Measurements from ENCODE around the gene CTDNEP1.

The CTDNEP1 gene

DNA sequence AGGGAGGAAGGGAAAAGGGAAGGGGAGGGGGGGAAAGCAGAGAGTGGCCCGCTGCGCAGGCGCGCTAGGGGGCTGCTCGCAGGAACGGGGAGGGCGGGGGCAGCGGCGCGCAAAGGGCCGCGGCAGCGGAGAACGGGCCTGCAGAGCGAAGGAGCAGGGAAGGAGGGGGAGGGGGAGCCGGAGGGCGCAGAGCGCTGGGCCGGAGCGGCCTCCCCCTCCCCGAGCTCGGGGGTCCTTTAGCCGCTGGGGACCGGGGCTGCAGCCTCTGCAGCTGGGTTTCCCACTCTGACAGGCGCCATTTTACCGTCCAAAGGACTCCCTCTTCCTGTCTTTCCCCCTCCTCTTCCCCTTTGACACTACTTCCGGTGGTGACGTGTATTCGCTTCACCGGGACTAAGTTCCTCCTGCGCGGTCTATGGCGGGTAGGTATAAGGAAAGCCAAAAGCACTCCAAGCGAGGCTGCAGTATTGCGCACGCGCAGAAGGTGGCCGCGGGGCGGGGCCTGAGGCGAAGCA lies at the start of gene CTDNEP1:
TSS of gene CTDNEP1 (minus strand) at position 74 of the 515 bp plus-strand sequence. CDS start 438 bp downstream, outside the sequence.
- DNase-seq (ENCODE audit: low read depth in 3 of 3, low spot score in 1 of 3): peak; percentile 98 to 99 (median 98)

DNA sequence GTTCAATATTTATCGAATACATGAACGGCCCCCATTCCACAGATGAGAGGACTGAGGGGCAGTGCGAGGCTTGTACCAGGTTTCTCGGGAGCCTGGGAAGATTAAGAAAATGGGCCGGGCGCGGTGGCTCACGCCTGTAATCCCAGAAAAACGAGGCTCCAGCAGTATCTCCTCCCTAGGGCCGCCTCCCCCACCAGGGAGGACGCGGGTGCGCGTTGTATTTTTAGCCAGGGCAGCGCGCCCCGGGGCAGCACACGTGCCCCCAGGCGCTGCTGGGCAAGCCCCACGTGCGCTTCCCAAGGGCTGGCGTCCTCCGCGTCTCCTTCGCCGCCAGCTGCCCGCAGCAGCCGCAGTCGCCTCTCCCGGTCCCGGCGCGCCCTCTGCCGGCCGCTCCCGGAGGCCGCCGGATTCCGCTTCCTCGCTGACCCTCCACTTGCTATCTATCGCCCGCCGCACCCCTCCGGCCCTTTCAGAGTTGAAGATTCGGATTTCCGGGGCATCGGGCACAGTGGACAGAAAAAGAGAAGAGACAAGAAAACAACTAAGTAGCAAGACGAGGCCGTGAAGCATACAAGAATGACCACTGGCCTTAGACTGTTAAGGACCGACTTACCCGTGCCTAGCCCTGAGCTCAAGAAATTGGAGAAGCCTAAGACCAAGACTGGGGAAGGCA lies 44.8 kb upstream of the CTDNEP1 start:
- DNase-seq (ENCODE audit: low read depth in 3 of 3, low spot score in 1 of 3): peak in 1 of 3 donors; percentile 59

DNA sequence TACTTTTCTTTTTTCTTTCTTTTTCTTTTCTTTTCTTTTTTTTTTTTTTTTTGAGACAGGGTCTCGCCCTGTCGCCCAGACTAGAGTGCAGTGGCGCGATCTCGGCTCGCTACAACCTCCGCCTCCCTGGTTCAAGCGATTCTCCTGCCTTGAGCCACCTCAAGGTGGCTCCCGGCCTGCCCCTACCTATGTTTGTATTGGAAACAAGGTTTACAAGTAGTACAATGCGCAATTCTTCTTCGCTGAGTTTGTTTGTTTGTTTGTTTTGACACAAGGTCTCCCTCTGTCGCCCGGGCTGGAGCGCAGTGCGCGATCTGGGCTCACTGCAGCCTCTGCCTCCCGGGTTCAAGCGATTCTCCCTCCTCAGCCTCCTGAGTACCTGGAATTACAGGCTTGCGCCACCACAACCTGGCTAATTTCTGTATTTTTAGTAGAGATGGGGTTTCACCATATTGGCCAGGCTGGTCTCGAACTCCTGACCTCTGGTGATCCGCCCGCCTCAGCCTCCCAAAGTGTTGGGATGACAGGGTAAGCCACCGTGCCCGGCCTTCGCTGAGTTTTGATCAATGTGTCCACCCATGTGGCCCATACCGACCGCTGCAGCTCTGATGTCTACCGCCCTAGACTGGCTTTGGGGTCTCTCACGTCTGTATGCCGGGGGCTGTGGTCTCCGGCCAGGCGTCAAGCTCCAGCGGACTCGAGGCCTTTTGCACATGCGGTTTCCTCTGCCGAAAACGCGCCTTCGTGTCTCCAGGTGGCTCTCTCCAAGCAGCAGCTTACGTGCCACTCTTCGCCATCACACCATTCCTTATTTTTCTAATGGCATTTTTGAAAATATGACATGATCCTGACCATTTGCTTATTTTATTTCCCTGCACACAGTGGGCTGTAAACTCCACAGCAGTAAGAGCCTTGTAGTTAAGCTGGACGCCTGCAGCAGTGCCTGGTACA lies 44.0 kb upstream of the CTDNEP1 start:
- no peak for DNase-seq (ENCODE audit: low read depth in 3 of 3, low spot score in 1 of 3)

DNA sequence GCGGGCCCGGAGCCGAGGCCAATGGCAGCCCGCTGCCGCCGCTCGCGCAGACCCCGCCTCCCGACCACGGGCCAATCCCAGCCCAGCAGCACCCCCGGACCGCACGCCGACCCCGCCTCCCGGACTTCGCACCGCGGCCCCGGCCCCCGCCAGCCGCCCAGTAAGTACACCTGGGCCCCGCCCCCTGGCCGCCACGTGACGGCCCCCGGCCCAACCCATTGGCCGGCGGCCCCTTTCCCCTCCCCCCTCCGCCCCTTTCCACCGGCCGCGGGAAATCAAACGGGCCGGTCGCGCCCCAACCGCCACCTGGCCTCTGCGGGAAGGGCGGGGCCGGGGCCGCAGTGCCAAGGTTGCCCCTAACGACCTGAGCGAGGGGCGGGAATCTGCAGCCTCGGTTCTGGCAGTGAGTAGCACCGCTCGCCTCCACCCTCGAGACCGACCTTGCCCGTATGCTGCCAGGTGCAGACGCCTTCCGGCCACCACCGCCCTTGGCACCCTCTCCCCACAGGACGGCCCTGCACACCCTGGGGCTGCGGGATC lies 43.1 kb upstream of the CTDNEP1 start, which contains the start of gene YBX2:
TSS of gene YBX2 (minus strand) at position 26 of the 540 bp plus-strand sequence. CDS start 139 bp downstream, outside the sequence.
- DNase-seq (ENCODE audit: low read depth in 3 of 3, low spot score in 1 of 3): peak in 1 of 3 donors; percentile 59

DNA sequence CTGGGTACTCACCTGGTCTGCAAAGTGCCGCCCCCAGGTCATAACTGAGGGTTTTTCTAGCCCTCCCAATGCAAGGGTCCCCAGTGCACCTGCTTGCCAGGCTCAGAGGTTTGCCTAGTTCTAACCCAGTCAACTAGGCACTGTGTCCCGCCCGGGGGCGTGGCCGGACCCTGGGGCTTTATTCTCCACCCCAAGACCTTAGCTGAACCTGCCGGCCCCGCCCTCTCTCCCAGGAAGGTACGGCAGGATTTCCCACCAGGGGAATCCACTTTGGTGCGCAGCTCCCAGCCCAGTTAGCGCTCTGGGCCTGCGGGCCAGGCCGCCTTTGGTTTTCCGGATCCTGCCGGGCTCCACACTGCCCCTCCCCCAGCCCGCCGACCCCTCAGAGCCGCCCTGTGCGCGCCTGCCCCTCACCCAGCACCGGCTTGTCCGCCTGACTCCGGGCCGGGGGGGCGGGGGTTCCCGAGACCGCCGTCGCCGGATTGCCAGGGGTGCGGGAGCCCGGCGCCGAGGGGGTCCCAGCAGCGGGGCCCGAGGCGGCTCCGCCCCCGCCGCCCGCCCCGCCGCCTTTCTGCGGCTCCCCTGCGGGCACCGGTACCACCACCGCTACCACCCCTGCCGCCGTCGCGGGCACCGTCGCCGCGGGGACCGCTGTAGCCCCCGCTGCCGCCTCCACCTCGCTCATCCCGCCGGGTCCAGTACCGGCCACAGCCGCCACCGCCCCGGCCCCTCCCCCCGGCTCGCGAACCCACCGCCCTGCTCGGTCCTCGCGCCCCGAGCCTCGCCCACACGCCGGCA lies 42.5 kb upstream of the CTDNEP1 start:
- no peak for DNase-seq (ENCODE audit: low read depth in 3 of 3, low spot score in 1 of 3)

DNA sequence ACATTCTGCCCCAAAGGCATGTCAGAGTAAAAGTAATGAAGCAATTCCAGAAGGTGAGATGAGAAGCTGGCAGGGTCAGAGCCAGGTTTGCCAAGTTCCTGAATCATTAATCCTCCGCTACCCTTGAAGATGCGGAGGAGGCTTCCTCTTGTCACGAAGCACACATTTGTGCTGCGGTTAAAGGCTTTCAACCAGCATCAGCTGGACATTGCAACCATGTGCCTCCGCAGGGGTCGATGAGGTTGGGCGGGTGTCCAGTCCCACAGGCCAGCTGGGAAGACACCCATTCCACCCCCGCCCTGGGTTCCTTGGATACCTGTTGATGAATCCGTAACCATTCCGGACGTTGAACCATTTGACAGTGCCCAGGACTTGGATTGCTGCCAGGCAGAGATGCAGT lies 41.6 kb upstream of the CTDNEP1 start:
- no peak for DNase-seq (ENCODE audit: low read depth in 3 of 3, low spot score in 1 of 3)

DNA sequence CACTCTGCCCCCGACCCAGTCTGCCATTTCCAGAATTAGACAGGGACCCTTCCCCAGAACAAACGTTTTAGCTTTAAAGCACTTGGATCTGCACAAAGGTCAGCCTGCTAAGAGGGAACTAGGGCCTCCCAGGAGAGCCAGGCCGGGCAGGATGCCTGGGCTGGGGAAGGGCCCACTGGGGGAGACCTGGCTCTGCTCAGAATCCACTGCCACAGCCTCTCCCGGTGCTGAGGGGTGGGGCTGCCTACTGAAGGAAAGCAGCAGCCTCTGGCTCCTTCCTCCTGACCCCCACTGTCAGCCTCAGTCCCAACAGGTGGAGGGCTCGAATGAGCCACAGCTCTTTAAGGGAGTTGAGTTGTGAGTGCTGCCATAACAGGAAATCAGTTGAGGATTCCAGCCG lies 41.2 kb upstream of the CTDNEP1 start:
- no peak for DNase-seq (ENCODE audit: low read depth in 3 of 3, low spot score in 1 of 3)

DNA sequence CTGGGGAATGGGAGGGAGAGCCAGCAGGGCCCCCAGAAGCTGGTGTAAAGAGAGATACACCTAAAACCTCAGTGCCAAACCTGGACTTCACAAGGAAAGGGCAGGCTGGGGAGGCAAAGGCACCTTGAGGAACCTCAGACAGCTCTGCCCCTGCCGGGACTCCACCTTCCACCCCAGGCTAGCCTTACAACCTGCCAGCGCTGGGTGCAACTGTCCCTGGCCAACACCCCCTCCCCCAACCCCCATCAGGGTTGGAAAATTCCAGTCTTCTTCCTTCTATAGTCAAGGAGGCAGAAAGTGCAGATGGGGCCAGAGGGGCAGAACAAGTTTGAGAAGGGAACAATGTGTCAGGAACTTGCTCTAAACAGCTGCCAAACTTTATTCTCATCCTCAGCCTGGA lies 40.7 kb upstream of the CTDNEP1 start:
- no peak for DNase-seq (ENCODE audit: low read depth in 3 of 3, low spot score in 1 of 3)

DNA sequence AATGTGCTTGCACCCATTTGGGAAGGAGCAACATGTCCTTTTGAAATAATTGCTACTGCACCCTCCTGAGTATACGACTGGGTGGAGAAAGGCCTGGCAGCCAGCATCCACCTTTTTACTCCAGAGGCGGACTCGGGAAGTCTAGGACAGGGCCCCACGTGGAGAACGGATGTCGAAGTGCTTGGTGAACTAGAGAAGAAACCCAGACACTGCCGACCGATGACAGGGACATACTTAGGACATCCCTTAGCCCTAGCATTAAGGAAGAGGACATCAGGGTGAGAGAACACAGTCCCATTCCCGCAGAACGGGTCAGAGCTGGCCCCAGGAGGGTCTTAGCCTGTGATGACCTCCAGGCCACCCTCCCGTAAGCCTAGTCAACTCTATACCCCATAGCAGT lies 39.2 kb upstream of the CTDNEP1 start:
- no peak for DNase-seq (ENCODE audit: low read depth in 3 of 3, low spot score in 1 of 3)

DNA sequence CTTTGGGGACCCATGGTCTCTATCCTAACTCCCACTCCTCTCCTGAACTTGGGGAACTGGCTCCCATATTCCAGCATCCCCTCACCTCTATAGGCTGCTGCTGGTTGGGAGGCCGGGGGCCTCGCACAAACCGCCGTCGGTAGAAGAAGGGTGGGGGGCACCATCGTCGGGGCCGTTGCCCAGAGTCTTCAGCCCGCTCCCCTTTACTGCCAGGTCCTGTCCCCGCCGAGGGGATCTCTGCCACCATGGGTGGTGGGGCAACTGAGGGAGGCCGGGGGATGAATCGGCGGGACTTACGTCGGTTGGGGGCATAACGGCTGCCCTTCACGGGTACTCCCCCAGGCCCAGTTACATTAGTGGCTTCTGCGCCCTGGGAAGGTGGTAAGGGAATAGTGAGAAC lies 38.6 kb upstream of the CTDNEP1 start:
- no peak for DNase-seq (ENCODE audit: low read depth in 3 of 3, low spot score in 1 of 3)

DNA sequence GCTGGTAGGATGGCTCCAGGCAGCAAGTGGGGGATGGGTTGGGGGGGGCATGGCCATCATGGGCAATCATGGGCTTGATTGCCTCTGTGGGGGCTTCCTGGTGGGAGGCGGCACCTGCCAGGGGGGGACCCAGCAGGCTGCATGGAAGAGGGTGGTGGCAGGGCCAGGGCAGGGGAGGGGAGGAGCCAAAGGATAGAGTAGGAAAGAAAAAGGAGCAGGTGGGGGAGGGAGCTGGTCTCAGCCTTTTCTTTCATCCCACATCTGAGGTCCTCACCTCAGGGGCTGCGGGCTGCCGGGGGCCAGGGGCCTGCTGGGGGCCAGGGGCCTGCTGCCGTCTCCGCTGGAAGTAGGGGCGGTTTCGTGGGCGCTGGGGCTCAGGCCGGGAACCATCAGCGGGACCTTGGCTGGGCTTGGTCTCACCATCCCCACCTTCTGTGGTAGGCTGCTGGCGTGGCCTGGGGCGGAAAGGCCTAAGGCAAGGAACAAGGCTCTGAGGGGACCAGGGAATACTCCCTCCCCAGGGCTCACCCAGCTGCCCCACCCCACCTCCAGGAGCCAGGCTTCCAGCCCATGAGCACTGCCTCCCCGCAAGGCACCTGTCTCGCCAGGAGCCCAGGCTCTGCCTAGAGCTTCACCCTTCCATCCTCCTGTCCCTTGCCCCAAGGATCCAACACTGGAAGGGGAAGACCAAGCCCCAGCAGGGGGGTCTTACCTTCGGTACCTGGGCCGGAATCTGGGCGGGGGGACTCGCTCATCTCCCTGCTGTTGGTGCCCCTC lies 37.9 kb upstream of the CTDNEP1 start:
- no peak for DNase-seq (ENCODE audit: low read depth in 3 of 3, low spot score in 1 of 3)

DNA sequence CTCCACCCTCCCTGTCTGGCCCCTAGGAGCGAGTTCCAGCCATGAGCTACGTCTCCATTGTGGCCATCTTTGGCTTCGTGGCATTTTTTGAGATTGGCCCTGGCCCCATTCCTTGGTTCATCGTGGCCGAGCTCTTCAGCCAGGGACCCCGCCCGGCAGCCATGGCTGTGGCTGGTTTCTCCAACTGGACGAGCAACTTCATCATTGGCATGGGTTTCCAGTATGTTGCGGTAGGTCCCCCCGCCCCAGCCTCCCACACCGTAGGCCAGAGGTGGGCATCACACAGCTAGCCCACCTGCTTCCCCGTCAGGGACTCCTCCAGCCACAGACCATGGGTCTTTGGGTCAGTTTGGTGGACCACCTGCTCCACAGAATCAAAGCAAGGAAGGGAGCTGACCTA lies 34.1 kb upstream of the CTDNEP1 start:
- DNase-seq (ENCODE audit: low read depth in 3 of 3, low spot score in 1 of 3): no peak

DNA sequence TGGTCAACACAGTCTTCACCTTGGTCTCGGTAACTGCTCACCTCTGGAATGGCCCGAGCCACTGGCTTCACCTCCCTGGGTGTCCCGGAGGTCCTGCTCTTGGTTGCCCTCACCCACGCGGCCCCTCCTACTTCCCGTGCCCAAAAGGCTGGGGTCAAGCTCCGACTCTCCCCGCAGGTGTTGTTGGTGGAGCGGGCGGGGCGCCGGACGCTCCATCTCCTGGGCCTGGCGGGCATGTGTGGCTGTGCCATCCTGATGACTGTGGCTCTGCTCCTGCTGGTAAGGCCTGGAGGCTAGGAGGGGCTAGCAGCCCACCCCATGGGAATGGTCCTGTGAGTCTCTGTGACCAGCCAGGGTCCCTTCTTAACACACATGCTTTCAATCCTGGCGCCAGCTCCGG lies 33.4 kb upstream of the CTDNEP1 start:
- no peak for DNase-seq (ENCODE audit: low read depth in 3 of 3, low spot score in 1 of 3)

DNA sequence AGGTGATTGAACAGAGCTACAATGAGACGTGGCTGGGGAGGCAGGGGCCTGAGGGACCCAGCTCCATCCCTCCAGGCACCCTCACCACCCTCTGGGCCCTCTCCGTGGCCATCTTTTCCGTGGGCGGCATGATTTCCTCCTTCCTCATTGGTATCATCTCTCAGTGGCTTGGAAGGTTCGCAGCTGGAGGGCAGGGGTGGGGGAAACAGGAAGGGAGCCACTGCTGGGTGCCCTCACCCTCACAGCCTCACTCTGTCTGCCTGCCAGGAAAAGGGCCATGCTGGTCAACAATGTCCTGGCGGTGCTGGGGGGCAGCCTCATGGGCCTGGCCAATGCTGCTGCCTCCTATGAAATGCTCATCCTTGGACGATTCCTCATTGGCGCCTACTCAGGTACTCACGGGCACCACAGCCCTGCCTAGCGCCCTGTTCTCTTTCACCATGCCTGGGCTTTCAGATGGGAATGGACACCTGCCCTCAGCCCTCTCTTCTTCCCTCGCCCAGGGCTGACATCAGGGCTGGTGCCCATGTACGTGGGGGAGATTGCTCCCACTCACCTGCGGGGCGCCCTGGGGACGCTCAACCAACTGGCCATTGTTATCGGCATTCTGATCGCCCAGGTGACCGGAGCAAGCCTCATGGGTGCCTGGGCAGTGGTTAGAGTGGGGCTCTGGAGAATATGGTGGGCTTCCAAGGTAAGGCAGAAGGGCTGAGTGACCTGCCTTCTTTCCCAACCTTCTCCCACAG lies 32.1 kb upstream of the CTDNEP1 start:
- DNase-seq (ENCODE audit: low read depth in 3 of 3, low spot score in 1 of 3): no peak

DNA sequence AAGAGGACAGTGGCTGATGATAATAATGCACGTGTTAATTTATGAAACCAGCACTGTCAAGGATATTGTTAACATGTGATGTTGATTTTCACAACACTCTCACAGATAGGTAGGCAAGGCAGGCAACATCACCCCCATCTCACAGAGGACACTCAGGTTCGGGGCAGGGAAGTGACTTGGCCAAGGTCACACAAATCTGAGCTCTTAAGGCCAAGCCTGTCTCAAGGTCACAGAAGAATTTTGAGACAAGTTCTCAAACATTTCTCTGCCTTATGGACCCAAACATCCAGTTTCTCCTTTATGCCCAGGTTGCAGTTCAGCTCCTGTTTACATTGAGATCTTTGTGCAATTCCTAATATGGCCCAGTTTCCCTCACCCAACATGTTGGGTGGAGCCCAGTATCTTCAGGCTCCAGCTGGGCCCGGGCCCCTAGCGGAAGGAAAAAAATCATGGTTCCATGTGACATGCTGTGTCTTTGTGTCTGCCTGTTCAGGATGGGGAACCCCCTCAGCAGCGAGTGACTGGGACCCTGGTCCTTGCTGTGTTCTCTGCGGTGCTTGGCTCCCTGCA lies 31.3 kb upstream of the CTDNEP1 start:
- no peak for DNase-seq (ENCODE audit: low read depth in 3 of 3, low spot score in 1 of 3)

DNA sequence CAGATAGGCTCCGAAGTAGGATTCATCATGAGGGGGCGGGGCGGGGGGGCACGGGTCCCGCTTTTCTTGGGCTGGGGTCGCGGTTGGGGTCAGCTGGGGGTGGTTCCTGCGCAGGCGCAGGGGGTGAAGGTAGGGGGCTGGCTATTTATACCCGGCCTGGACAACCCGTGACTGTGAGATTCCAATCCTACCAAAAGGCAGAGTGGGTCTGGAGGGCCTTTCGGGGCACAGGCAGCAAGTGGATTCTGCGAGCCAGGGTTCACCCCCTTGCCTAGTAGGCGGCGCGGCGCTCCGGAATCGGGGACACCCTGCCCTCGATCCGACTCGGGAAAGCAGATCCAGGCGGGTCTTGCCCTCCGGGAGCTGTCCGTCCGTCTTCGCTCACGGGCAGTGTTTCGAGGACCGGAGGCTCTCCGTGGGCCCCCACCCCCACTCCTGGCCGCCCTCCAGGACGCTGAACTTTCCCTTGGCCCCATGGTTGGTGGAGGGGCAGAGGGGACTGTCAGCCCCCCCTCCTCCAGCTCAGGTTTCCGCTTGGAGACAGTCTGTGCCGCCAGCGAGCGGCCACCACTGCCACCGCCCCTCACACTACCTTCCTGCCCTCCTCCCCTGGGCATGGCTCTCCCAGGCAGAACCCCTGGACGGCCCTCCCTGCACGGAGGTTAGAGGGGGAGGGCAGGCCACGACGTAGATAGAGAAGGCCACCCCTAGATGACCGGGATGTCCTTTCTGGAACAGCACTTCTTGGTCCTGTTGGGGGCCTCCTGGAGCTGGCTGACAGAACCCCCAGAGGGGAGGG lies 30.6 kb upstream of the CTDNEP1 start:
- DNase-seq (ENCODE audit: low read depth in 3 of 3, low spot score in 1 of 3): no peak

DNA sequence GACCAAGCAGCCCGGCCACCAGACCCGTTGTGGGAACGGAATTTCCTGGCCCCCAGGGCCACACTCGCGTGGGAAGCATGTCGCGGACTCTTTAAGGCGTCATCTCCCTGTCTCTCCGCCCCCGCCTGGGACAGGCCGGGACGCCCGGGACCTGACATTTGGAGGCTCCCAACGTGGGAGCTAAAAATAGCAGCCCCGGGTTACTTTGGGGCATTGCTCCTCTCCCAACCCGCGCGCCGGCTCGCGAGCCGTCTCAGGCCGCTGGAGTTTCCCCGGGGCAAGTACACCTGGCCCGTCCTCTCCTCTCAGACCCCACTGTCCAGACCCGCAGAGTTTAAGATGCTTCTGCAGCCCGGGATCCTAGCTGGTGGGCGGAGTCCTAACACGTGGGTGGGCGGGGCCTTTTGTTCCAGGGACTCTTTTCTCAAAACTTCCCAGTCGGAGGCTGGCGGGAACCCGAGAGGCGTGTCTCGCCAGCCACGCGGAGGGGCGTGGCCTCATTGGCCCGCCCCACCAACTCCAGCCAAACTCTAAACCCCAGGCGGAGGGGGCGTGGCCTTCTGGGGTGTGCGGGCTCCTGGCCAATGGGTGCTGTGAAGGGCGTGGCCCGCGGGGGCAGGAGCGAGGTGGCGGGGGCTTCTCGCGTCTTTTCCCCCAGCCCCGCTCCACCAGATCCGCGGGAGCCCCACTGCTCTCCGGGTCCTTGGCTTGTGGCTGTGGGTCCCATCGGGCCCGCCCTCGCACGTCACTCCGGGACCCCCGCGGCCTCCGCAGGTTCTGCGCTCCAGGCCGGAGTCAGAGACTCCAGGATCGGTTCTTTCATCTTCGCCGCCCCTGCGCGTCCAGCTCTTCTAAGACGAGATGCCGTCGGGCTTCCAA lies 29.8 kb upstream of the CTDNEP1 start, which contains the start of gene SLC2A4:
TSS of gene SLC2A4 (plus strand) at position 645 of the 879 bp plus-strand sequence. CDS start at position 862, 217 bp downstream.
- DNase-seq (ENCODE audit: low read depth in 3 of 3, low spot score in 1 of 3): peak; percentile 46 to 87 (median 64)

Measured in stimulated activated CD4-positive, alpha-beta T cell treated with anti-CD3 and anti-CD28 coated beads, TNF-alpha, amount 100 ng/mL, for 1 hour (primary cell).